AG04450 (cell line): ENCODE results near the gene CTRB1. TPM values are rescaled to one million over a fixed set of nuclear protein-coding genes. Genes with fewer than 3 reads are reported as not detected.

Experiments used
- CTCF ChIA-PET: fragments of 300-600, 350-600 bp; formaldehyde crosslinking; extraction: SDS; loops from one replicate; lab custom pipeline; 2022; ENCODE audit warnings: antibody characterized with exemption, inconsistent platforms; lab: Charles Lee
- POLR2A ChIA-PET: fragments of 350-600 bp; formaldehyde crosslinking; extraction: SDS; loops from one replicate; lab custom pipeline; 2021; ENCODE audit warnings: antibody characterized with exemption, inconsistent platforms; lab: Yijun Ruan, JAX
- DNase-seq: peaks from one replicate; pipeline ENCODE4 v3.0.0-alpha.2; 2011; ENCODE audit warnings: low read depth, low spot score
- H3K27ac ChIP-seq: one replicate; pipeline ENCODE4 v1.5.1; 2012; ENCODE audit warnings: low read depth, low read length, control low read depth
- H3K27me3 ChIP-seq: one replicate; pipeline ENCODE4 v1.6.0; 2012; ENCODE audit warnings: low read length; ENCODE audit not compliant: control insufficient read depth, insufficient read depth
- H3K4me3 ChIP-seq: 2 replicates; pipeline ENCODE4 v1.5.1; 2011; ENCODE audit warnings: mild to moderate bottlenecking, low read depth, low read length, control low read depth
- H3K9me3 ChIP-seq: 2 replicates; pipeline ENCODE4 v1.5.1; 2012; ENCODE audit warnings: low read length; ENCODE audit not compliant: control insufficient read depth, insufficient read depth
- polyA plus RNA-seq: library from polyadenylated mRNA; depleted of rRNA; stranded (reverse); fragments of >200 nt; gene quantifications from 2 replicates; pipeline ENCODE4 v1.2.3, GENCODE V29; 2011
- TF ChIP-seq, protein P1 (sequence below): IDR thresholded peaks from 2 replicates; pipeline ENCODE4 v1.5.1; 2011; ENCODE audit warnings: low read depth, low read length, control low read depth, inconsistent platforms

CTRB1 gene
- polyA plus RNA-seq, 1 experiment = not detected

DNA sequence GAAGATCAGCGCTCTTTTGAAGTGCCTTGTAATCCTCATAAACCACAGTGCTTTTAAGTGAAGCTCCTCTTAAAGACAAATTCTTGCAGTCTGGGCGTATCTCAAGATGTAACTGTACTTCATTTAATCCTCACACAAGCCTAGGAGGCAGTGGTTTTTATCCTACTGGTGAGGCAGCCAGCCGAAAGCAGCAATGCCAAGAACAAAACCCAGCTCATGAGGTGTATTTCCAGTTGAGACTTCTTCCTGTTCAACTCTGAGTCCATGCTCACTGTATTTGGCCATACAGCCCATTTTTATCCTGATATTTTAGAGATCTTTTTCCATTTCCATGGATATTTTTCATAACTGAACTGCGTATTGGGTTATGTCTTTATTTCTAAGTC is 25.5 kb upstream of the CTRB1 start:
- Histone ChIP-seq H3K9me3 (peaks cover 7% of the 10 kb centered on the region), H3K27me3 (peaks cover 13% of the 10 kb centered on the region), H3K27ac (no peak overlapping the region), H3K4me3 (no peak overlapping the region)
- ChIA-PET POLR2A (no interaction called here), CTCF (no interaction called here)
- no peak for DNase-seq
- TF ChIP-seq, protein P1, sequence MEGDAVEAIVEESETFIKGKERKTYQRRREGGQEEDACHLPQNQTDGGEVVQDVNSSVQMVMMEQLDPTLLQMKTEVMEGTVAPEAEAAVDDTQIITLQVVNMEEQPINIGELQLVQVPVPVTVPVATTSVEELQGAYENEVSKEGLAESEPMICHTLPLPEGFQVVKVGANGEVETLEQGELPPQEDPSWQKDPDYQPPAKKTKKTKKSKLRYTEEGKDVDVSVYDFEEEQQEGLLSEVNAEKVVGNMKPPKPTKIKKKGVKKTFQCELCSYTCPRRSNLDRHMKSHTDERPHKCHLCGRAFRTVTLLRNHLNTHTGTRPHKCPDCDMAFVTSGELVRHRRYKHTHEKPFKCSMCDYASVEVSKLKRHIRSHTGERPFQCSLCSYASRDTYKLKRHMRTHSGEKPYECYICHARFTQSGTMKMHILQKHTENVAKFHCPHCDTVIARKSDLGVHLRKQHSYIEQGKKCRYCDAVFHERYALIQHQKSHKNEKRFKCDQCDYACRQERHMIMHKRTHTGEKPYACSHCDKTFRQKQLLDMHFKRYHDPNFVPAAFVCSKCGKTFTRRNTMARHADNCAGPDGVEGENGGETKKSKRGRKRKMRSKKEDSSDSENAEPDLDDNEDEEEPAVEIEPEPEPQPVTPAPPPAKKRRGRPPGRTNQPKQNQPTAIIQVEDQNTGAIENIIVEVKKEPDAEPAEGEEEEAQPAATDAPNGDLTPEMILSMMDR = no peak

DNA sequence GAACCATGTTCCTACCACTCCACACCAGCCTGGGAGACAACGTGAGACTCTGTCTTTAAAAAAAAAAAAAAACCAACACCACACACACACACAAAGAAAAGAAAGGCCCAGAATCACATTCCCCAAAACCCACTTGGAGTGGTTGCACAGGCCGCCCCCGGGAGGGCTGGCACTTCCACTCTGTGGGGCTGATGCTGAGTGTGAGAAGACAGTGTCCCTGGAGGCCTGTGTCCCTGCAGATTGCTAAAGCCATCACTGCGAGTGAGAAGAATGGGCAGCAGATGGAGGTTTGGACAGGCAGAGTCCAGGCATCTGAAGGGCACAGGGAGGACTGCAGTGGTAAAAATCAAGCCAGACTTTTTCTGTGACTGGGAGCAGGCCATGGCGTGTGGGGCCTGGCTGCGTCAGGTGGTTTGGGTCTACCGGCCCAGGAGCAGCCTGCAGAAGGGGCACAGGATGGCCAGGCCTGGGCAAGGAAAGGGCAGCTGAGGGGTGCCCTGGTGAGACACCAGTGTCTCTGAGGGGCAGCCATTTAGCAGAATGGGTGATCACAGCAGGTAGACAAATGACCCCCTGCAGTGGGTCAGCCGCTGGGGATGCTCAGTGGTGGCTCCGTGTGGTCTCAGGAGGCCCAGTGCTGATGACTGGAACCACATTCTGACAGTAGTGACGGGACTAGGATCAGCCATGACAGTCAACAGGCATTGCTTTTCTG is 24.9 kb upstream of the CTRB1 start:
- H3K27me3 ChIP-seq = peaks cover 13% of the 10 kb centered on the region
- DNase-seq = no peak
- no peak overlapping the region for H3K4me3 ChIP-seq
- H3K27ac ChIP-seq = no peak overlapping the region
- peaks cover 7% of the 10 kb centered on the region for H3K9me3 ChIP-seq
- TF ChIP-seq, protein P1 = no peak
- POLR2A ChIA-PET = no interaction called here
- CTCF ChIA-PET = interaction anchor here (1.6 kb wide), 1 partner anchor 271 kb away, joined by 5 read pairs; no protein-coding TSS in a partner anchor

DNA sequence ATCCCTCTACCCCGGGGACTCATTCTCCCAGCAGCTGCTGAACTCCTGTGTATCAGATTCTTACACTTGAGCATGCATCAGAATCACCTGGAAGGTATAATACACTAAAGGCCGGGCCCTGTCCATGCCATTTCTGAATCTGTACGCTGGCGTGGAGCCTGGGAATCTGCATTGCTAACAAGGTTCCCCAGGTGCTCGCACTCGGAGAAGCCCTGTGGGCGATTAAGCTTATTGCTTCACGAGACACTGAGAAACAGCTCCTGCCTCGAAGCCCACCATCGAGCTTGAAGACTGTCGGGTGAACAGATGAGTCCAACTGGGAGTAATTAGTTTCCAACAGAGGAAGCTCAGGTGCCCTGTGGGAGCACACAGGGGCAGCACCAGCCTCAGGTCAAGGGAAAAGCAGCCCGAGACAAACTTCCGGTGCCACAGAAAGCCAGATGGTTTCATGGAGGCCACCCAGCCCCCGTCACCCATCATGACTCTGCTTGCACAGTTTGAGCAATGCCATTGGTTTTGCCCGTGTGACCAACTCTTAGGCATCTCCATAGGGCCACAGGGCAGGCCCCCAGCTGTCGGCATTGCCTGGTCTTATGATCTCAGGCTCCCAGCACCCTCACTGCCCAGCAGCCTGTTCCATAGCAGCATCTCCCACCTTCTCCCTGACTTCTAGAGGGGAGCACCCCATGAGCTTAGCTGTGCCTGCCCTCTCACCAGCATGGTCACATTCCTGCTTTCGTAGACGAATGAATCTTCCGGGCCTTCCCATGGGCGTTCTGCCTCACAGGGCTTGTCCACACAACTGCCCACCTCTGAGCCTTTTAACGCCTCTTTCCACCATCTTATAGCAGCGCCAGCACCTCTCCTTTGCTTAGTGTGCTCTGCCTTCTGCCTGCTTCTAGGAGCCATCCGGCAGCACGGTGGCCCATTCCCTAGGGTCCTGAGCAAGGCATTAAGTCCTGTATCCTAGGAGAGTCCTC is 22.7 kb upstream of the CTRB1 start:
- H3K9me3 ChIP-seq = peaks cover 7% of the 10 kb centered on the region
- no peak for DNase-seq
- TF ChIP-seq, protein P1 = no peak
- H3K27me3 ChIP-seq = peaks cover 8% of the 10 kb centered on the region
- H3K27ac ChIP-seq = no peak overlapping the region
- H3K4me3 ChIP-seq = no peak overlapping the region
- ChIA-PET POLR2A (no interaction called here), CTCF (interaction anchor here (0.6 to 5.7 kb wide), 4 partner anchors 38 to 425 kb away, joined by 3 to 139 read pairs (median 6); no protein-coding TSS in a partner anchor)

DNA sequence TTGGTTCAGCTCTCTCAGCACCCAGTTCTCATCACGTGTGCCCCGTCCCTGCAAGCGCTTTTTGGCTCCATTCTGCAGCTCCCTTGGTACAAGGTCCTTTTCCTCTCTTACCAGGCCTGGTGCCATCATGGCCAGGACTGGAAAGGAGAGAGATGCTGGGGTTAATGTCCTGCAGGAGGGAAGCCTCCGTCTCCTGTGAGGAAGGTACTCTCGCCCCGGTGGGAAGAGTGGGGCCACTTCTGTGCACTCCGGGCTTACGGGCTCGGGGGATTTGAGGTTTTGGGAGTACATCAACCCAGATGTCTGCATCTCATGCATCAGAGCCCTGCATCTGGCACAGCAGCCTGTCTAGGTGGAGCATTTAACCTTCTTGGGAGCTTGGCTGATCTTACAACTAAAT is 22.0 kb upstream of the CTRB1 start:
- Histone ChIP-seq H3K9me3 (peaks cover 7% of the 10 kb centered on the region), H3K27ac (no peak overlapping the region), H3K4me3 (no peak overlapping the region), H3K27me3 (peaks cover 8% of the 10 kb centered on the region)
- TF ChIP-seq, protein P1 = no peak
- CTCF ChIA-PET = interaction anchor here (1.4 to 5.7 kb wide), 5 partner anchors 37 to 567 kb away, joined by 5 to 139 read pairs (median 8); partner anchors contain the start of gene ZNRF1
- POLR2A ChIA-PET = no interaction called here
- DNase-seq = no peak
